HEK293 (cell line): Measurements from ENCODE around the gene C3orf49.

Source experiments
- ATF2 ChIP-seq: fragments of 450-650 bp; formaldehyde crosslinking; IDR thresholded peaks from 2 replicates; pipeline ENCODE4 v1.5.1; 2016; ENCODE audit warnings: missing biosample characterization, missing genetic modification characterization, low read depth
- BCL11A ChIP-seq: fragments of 450-650 bp; formaldehyde crosslinking; IDR thresholded peaks from 2 replicates; pipeline ENCODE4 v1.5.1; 2016; ENCODE audit warnings: low read depth, missing biosample characterization, missing genetic modification characterization
- PRDM6 ChIP-seq: fragments of 450-650 bp; formaldehyde crosslinking; IDR thresholded peaks from 2 replicates; pipeline ENCODE4 v1.5.1; 2017; ENCODE audit warnings: missing biosample characterization, missing genetic modification characterization
- SP3 ChIP-seq: fragments of 450-650 bp; formaldehyde crosslinking; IDR thresholded peaks from 2 replicates; pipeline ENCODE4 v1.5.1; 2016; ENCODE audit warnings: missing biosample characterization, missing genetic modification characterization
- SP7 ChIP-seq: fragments of 450-650 bp; formaldehyde crosslinking; IDR thresholded peaks from 2 replicates; pipeline ENCODE4 v1.5.1; 2016; ENCODE audit warnings: missing biosample characterization, missing genetic modification characterization
- TRIM28 ChIP-seq: IDR thresholded peaks from 2 replicates; pipeline ENCODE4 v1.6.1; 2011; ENCODE audit warnings: low read length, control low read depth, borderline replicate concordance
- TSHZ1 ChIP-seq: fragments of 450-650 bp; formaldehyde crosslinking; IDR thresholded peaks from 2 replicates; pipeline ENCODE4 v1.5.1; 2016; ENCODE audit warnings: missing biosample characterization, missing genetic modification characterization, borderline replicate concordance
- ZBTB20 ChIP-seq: fragments of 450-650 bp; formaldehyde crosslinking; IDR thresholded peaks from 2 replicates; pipeline ENCODE4 v1.5.1; 2016; ENCODE audit warnings: missing biosample characterization, missing genetic modification characterization
- ZBTB26 ChIP-seq: fragments of 450-650 bp; formaldehyde crosslinking; optimal IDR thresholded peaks from 2 replicates; pipeline ENCODE3; 2016; ENCODE audit warnings: missing biosample characterization, mild to moderate bottlenecking, missing genetic modification characterization
- ZBTB48 ChIP-seq: fragments of 450-650 bp; formaldehyde crosslinking; IDR thresholded peaks from 2 replicates; pipeline ENCODE4 v1.5.1; 2016; ENCODE audit warnings: missing biosample characterization, missing genetic modification characterization
- ZBTB6 ChIP-seq: fragments of 450-650 bp; formaldehyde crosslinking; IDR thresholded peaks from 2 replicates; pipeline ENCODE4 v1.5.1; 2017; ENCODE audit warnings: missing biosample characterization, missing genetic modification characterization
- ZBTB7A ChIP-seq: fragments of 450-650 bp; formaldehyde crosslinking; IDR thresholded peaks from 2 replicates; pipeline ENCODE4 v1.5.1; 2016; ENCODE audit warnings: low read depth, missing biosample characterization, missing genetic modification characterization
- ZBTB8A ChIP-seq: fragments of 450-650 bp; formaldehyde crosslinking; IDR thresholded peaks from 2 replicates; pipeline ENCODE4 v1.5.1; 2016; ENCODE audit warnings: missing biosample characterization, missing genetic modification characterization
- ZIC2 ChIP-seq: fragments of 450-650 bp; formaldehyde crosslinking; IDR thresholded peaks from 2 replicates; pipeline ENCODE4 v1.5.1; 2016; ENCODE audit warnings: missing biosample characterization, missing genetic modification characterization
- ZNF155 ChIP-seq: fragments of 450-650 bp; formaldehyde crosslinking; IDR thresholded peaks from 2 replicates; pipeline ENCODE4 v1.5.1; 2016; ENCODE audit warnings: missing biosample characterization, missing genetic modification characterization
- ZNF175 ChIP-seq: fragments of 450-650 bp; formaldehyde crosslinking; IDR thresholded peaks from 2 replicates; pipeline ENCODE4 v1.5.1; 2016; ENCODE audit warnings: missing biosample characterization, missing genetic modification characterization
- ZNF19 ChIP-seq: fragments of 450-650 bp; formaldehyde crosslinking; IDR thresholded peaks from 2 replicates; pipeline ENCODE4; 2016; ENCODE audit warnings: missing biosample characterization, missing genetic modification characterization, low read depth
- ZNF214 ChIP-seq: fragments of 450-650 bp; formaldehyde crosslinking; IDR thresholded peaks from 2 replicates; pipeline ENCODE4 v1.5.1; 2017; ENCODE audit warnings: missing biosample characterization, mild to moderate bottlenecking, missing genetic modification characterization, borderline replicate concordance
- ZNF23 ChIP-seq: fragments of 450-650 bp; formaldehyde crosslinking; IDR thresholded peaks from 2 replicates; pipeline ENCODE4 v1.5.1; 2016; ENCODE audit warnings: missing biosample characterization, missing genetic modification characterization, borderline replicate concordance
- ZNF266 ChIP-seq: fragments of 450-650 bp; formaldehyde crosslinking; IDR thresholded peaks from 2 replicates; pipeline ENCODE4 v1.5.1; 2016; ENCODE audit warnings: missing biosample characterization, missing genetic modification characterization, low read depth
- ZNF292 ChIP-seq: fragments of 450-650 bp; formaldehyde crosslinking; IDR thresholded peaks from 2 replicates; pipeline ENCODE4 v1.5.1; 2016; ENCODE audit warnings: low read depth, missing biosample characterization, missing genetic modification characterization, borderline replicate concordance
- ZNF48 ChIP-seq: fragments of 450-650 bp; formaldehyde crosslinking; IDR thresholded peaks from 2 replicates; pipeline ENCODE4 v1.5.1; 2016; ENCODE audit warnings: missing biosample characterization, missing genetic modification characterization
- ZNF501 ChIP-seq: fragments of 450-650 bp; formaldehyde crosslinking; IDR thresholded peaks from 2 replicates; pipeline ENCODE4 v1.5.1; 2016; ENCODE audit warnings: missing biosample characterization, missing genetic modification characterization
- ZNF510 ChIP-seq: fragments of 450-650 bp; formaldehyde crosslinking; IDR thresholded peaks from 2 replicates; pipeline ENCODE4 v1.5.1; 2018; ENCODE audit warnings: mild to moderate bottlenecking, missing genetic modification characterization, missing biosample characterization; ENCODE audit not compliant: insufficient replicate concordance
- ZNF514 ChIP-seq: fragments of 450-650 bp; formaldehyde crosslinking; IDR thresholded peaks from 2 replicates; pipeline ENCODE4 v1.5.1; 2016; ENCODE audit warnings: missing biosample characterization, missing genetic modification characterization
- ZNF560 ChIP-seq: fragments of 450-650 bp; formaldehyde crosslinking; IDR thresholded peaks from 2 replicates; pipeline ENCODE4 v1.5.1; 2017; ENCODE audit warnings: missing biosample characterization, missing genetic modification characterization, borderline replicate concordance
- ZNF571 ChIP-seq: fragments of 450-650 bp; formaldehyde crosslinking; IDR thresholded peaks from 2 replicates; pipeline ENCODE4 v1.5.0; 2017; ENCODE audit warnings: missing biosample characterization, missing genetic modification characterization
- ZNF585B ChIP-seq: fragments of 450-650 bp; formaldehyde crosslinking; IDR thresholded peaks from 2 replicates; pipeline ENCODE4 v1.5.1; 2016; ENCODE audit warnings: missing biosample characterization, missing genetic modification characterization
- ZNF610 ChIP-seq: fragments of 450-650 bp; formaldehyde crosslinking; IDR thresholded peaks from 2 replicates; pipeline ENCODE4 v1.5.1; 2016; ENCODE audit warnings: missing biosample characterization, missing genetic modification characterization, borderline replicate concordance
- ZNF776 ChIP-seq: fragments of 450-650 bp; formaldehyde crosslinking; IDR thresholded peaks from 2 replicates; pipeline ENCODE4 v1.5.0; 2017; ENCODE audit warnings: missing biosample characterization, missing genetic modification characterization, borderline replicate concordance
- ZNF792 ChIP-seq: fragments of 450-650 bp; formaldehyde crosslinking; IDR thresholded peaks from 2 replicates; pipeline ENCODE4 v1.5.1; 2016; ENCODE audit warnings: missing biosample characterization, missing genetic modification characterization
- ZSCAN23 ChIP-seq: fragments of 450-650 bp; formaldehyde crosslinking; IDR thresholded peaks from 2 replicates; pipeline ENCODE4 v1.5.1; 2016; ENCODE audit warnings: missing biosample characterization, missing genetic modification characterization

Gene C3orf49

GRCh38 chr3:63864008-63864964 lies 45.2 kb downstream of the C3orf49 start (continued):
- TF ChIP-seq ZNF571 (no peak), SP3 (tag by site-specific recombination) (peak; percentile 71), ZNF501 (no peak), TRIM28 (no peak), ATF2 (tag by site-specific recombination) (no peak), ZNF560 (tag by site-specific recombination) (no peak), ZNF514 (tag by site-specific recombination) (no peak), ZBTB7A (tag by site-specific recombination) (no peak), ZBTB20 (tag by site-specific recombination) (peak; percentile 82; the same call in 1 of the 2 replicates), PRDM6 (tag by site-specific recombination) (no peak), ZNF610 (tag by site-specific recombination) (no peak), ZBTB6 (no peak), ZIC2 (tag by site-specific recombination) (peak; percentile 37), ZNF776 (tag by site-specific recombination) (no peak), ZNF510 (tag by site-specific recombination) (no peak), ZNF585B (tag by site-specific recombination) (no peak), ZNF19 (tag by site-specific recombination) (no peak), ZBTB26 (tag by site-specific recombination) (peak; percentile 83), SP7 (tag by site-specific recombination) (no peak), ZBTB8A (tag by site-specific recombination) (peak; percentile 80), TSHZ1 (tag by site-specific recombination) (no peak), ZNF23 (no peak), ZNF48 (tag by site-specific recombination) (no peak), ZNF155 (no peak), ZNF214 (no peak), ZSCAN23 (tag by site-specific recombination) (no peak), ZNF175 (no peak), ZNF792 (no peak), ZNF292 (no peak), ZNF266 (tag by site-specific recombination) (no peak), ZBTB48 (tag by site-specific recombination) (no peak), BCL11A (no peak)
